Uterus (tissue), 2 donors: ENCODE data around the gene PIGBOS1.

Experiments used
- CTCF ChIP-seq, 4 experiments: fragments of 200-600 bp in 2 of 4; fragments of 450-650 bp in 2 of 4; sonication (generic) in 2 of 4; IDR thresholded peaks; one replicate each; pipeline ENCODE4 v1.5.1; 2016 to 2019; ENCODE audit warnings: antibody characterized with exemption in 4 of 4, mild to moderate bottlenecking in 2 of 4, moderate library complexity in 1 of 4
- POLR2A ChIP-seq, 2 donors: fragments of 450-650 bp; IDR thresholded peaks; one replicate each; pipeline ENCODE4 v1.6.1; 2016; ENCODE audit warnings: antibody characterized with exemption in 2 of 2, mild to moderate bottlenecking in 1 of 2, moderate library complexity in 1 of 2

- TF ChIP-seq POLR2A (IDR thresholded peaks at IDR 0.05), result no peak
- no peak for TF ChIP-seq CTCF (IDR thresholded peaks at IDR 0.05)
Observed at GRCh38 chr15:55322467-55322866, 3.5 kb upstream of the PIGBOS1 start.
